ENCODE results near the gene AKR1B15. TPM values are rescaled to one million over a fixed set of nuclear protein-coding genes. Genes with fewer than 3 reads are reported as not detected.

Gene AKR1B15
- total and polyA plus RNA-seq, 2 donors (not counting 3 experiments of a cell fraction or from before 2014, with no cell fraction given): not detected

DNA sequence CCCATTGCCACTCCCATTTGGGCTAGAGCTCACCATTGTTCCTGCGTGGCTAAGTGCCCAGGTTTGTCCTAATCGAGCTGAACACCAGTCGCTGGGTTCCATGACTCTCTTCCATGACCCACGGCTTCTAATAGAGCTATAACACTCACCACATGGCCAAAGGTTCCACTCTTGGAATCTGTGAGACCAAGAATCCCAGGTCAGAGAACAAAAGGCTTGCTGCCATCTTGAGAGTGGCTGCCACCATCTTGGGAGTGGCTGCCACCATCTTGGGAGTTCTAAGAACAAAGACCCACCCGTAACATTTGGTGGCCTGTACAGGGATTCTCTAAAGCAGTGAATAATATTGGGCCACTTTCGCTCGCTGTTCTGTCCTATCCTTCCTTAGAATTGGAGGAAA, 37.0 kb downstream of the AKR1B15 start:
- DNase-seq (ENCODE audit: low read depth, low spot score): no peak
- no peaks in the 10 kb centered on the region for H3K36me3 ChIP-seq (ENCODE audit: control insufficient read depth in 2 of 2, extremely low read depth in 1 of 2, insufficient read depth in 2 of 2, low read length in 2 of 2)
- no peaks in the 10 kb centered on the region for H3K4me1 ChIP-seq (ENCODE audit: control insufficient read depth, extremely low read depth, insufficient read depth, low read length)
- TF ChIP-seq GATA2 (IDR thresholded peaks at IDR 0.05; ENCODE audit: insufficient read depth, insufficient read length, low read depth, low read length) (no peak), JUN (IDR thresholded peaks at IDR 0.05; ENCODE audit: borderline replicate concordance, insufficient read depth, insufficient read length, low read depth) (no peak), POLR2A (IDR thresholded peaks at IDR 0.05; ENCODE audit: low read depth, low read length) (no peak), FOS (IDR thresholded peaks at IDR 0.05; ENCODE audit: borderline replicate concordance, insufficient read depth, low read length) (no peak), POLR2AphosphoS5 (IDR thresholded peaks at IDR 0.05; ENCODE audit: insufficient read depth, low read depth, low read length) (no peak), MYC (IDR thresholded peaks at IDR 0.05; ENCODE audit: low read depth, low read length) (no peak)
- TF ChIP-seq, protein P1, sequence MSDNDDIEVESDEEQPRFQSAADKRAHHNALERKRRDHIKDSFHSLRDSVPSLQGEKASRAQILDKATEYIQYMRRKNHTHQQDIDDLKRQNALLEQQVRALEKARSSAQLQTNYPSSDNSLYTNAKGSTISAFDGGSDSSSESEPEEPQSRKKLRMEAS (IDR thresholded peaks at IDR 0.05; ENCODE audit: insufficient read depth, insufficient read length): no peak
- no TSS peak for BruUV-seq (replicated peaks)
- no peaks in the 10 kb centered on the region for H4K20me1 ChIP-seq (replicated peaks; ENCODE audit: control insufficient read depth, extremely low read depth, insufficient read depth, low read length)
- CTCF ChIA-PET: no interaction called here
- POLR2A ChIA-PET: no interaction called here
- H3K4me3 ChIP-seq (replicated peaks in 1 of 3; ENCODE audit: insufficient read depth in 1 of 3, low read depth in 1 of 3, low read length in 3 of 3): no peak overlapping the region
- no peak overlapping the region for H3K27ac ChIP-seq (ENCODE audit: insufficient read depth, low read depth, low read length)
- FAIRE-seq: no peak
- no peak overlapping the region for H3K9ac ChIP-seq (replicated peaks; ENCODE audit: extremely low read depth, insufficient read depth, low read length)
- H2AFZ ChIP-seq (ENCODE audit: low read depth, low read length): no peak overlapping the region
- H3K4me2 ChIP-seq (ENCODE audit: insufficient read depth, low read length): no peak overlapping the region
- H3K9me1 ChIP-seq (replicated peaks; ENCODE audit: control insufficient read depth, extremely low read depth, insufficient read depth, low read length): no peaks in the 10 kb centered on the region
- intact Hi-C loops (cut with micrococcal nuclease) (no loop called here), dilution Hi-C loops (cut with MboI; ENCODE audit: extremely low pct_ligation_motif_present, low sequenced_read_pairs) (no loop called here)
- no peaks in the 10 kb centered on the region for H3K9me3 ChIP-seq (replicated peaks; ENCODE audit: control insufficient read depth, insufficient read depth, low read length)
- H3K27me3 ChIP-seq (ENCODE audit: control insufficient read depth in 2 of 2, insufficient read depth in 2 of 2, low read length in 2 of 2): peaks cover 7 to 31% of the 10 kb centered on the region in 2 experiments
- H3K79me2 ChIP-seq (ENCODE audit: control insufficient read depth, insufficient read depth, low read length): no peaks in the 10 kb centered on the region

GRCh38 chr7:134587750-134588149, 38.8 kb downstream of the AKR1B15 start:
- Histone ChIP-seq H3K4me2 (ENCODE audit: insufficient read depth, low read length) (no peak overlapping the region), H3K9me1 (replicated peaks; ENCODE audit: control insufficient read depth, extremely low read depth, insufficient read depth, low read length) (no peaks in the 10 kb centered on the region), H3K27ac (ENCODE audit: insufficient read depth, low read depth, low read length) (no peak overlapping the region), H3K36me3 (ENCODE audit: control insufficient read depth in 2 of 2, extremely low read depth in 1 of 2, insufficient read depth in 2 of 2, low read length in 2 of 2) (no peaks in the 10 kb centered on the region), H3K9ac (replicated peaks; ENCODE audit: extremely low read depth, insufficient read depth, low read length) (no peak overlapping the region), H4K20me1 (replicated peaks; ENCODE audit: control insufficient read depth, extremely low read depth, insufficient read depth, low read length) (no peaks in the 10 kb centered on the region), H3K79me2 (ENCODE audit: control insufficient read depth, insufficient read depth, low read length) (no peaks in the 10 kb centered on the region), H3K4me1 (ENCODE audit: control insufficient read depth, extremely low read depth, insufficient read depth, low read length) (no peaks in the 10 kb centered on the region), H2AFZ (ENCODE audit: low read depth, low read length) (no peak overlapping the region), H3K9me3 (replicated peaks; ENCODE audit: control insufficient read depth, insufficient read depth, low read length) (no peaks in the 10 kb centered on the region), H3K4me3 (replicated peaks in 1 of 3; ENCODE audit: insufficient read depth in 1 of 3, low read depth in 1 of 3, low read length in 3 of 3) (no peak overlapping the region), H3K27me3 (ENCODE audit: control insufficient read depth in 2 of 2, insufficient read depth in 2 of 2, low read length in 2 of 2) (peaks cover 0 to 18% of the 10 kb centered on the region in 2 experiments)
- BruUV-seq (replicated peaks): no TSS peak
- ChIA-PET CTCF (no interaction called here), POLR2A (no interaction called here)
- TF ChIP-seq JUN (IDR thresholded peaks at IDR 0.05; ENCODE audit: borderline replicate concordance, insufficient read depth, insufficient read length, low read depth) (no peak), POLR2AphosphoS5 (IDR thresholded peaks at IDR 0.05; ENCODE audit: insufficient read depth, low read depth, low read length) (no peak), MYC (IDR thresholded peaks at IDR 0.05; ENCODE audit: low read depth, low read length) (no peak), POLR2A (IDR thresholded peaks at IDR 0.05; ENCODE audit: low read depth, low read length) (no peak), EZH2 (IDR thresholded peaks at IDR 0.05; ENCODE audit: borderline replicate concordance, low read depth, low read length, severe bottlenecking) (no peak), GATA2 (IDR thresholded peaks at IDR 0.05; ENCODE audit: insufficient read depth, insufficient read length, low read depth, low read length) (no peak), FOS (IDR thresholded peaks at IDR 0.05; ENCODE audit: borderline replicate concordance, insufficient read depth, low read length) (no peak)
- TF ChIP-seq, protein P1 (IDR thresholded peaks at IDR 0.05; ENCODE audit: insufficient read depth, insufficient read length): no peak
- TF ChIP-seq, protein P2, sequence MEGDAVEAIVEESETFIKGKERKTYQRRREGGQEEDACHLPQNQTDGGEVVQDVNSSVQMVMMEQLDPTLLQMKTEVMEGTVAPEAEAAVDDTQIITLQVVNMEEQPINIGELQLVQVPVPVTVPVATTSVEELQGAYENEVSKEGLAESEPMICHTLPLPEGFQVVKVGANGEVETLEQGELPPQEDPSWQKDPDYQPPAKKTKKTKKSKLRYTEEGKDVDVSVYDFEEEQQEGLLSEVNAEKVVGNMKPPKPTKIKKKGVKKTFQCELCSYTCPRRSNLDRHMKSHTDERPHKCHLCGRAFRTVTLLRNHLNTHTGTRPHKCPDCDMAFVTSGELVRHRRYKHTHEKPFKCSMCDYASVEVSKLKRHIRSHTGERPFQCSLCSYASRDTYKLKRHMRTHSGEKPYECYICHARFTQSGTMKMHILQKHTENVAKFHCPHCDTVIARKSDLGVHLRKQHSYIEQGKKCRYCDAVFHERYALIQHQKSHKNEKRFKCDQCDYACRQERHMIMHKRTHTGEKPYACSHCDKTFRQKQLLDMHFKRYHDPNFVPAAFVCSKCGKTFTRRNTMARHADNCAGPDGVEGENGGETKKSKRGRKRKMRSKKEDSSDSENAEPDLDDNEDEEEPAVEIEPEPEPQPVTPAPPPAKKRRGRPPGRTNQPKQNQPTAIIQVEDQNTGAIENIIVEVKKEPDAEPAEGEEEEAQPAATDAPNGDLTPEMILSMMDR (IDR thresholded peaks at IDR 0.05; ENCODE audit: extremely low read depth in 1 of 2, insufficient read depth in 1 of 2, low read depth in 1 of 2, low read length in 2 of 2): no peak
- no peak for FAIRE-seq
- dilution Hi-C loops (cut with MboI; ENCODE audit: extremely low pct_ligation_motif_present, low sequenced_read_pairs) (no loop called here), intact Hi-C loops (cut with micrococcal nuclease) (no loop called here)
- DNase-seq (ENCODE audit: low read depth, low spot score): no peak
